ENCODE measurements around the gene TTC7B. TPM values are rescaled to one million over a fixed set of nuclear protein-coding genes. Genes with fewer than 3 reads are reported as not detected.

TTC7B gene
- total and polyA plus RNA-seq, 2 of the 13 experiments (the other 11 are each of a cell fraction or from before 2014, with no cell fraction given): 1.3 to 3.2 TPM

DNA sequence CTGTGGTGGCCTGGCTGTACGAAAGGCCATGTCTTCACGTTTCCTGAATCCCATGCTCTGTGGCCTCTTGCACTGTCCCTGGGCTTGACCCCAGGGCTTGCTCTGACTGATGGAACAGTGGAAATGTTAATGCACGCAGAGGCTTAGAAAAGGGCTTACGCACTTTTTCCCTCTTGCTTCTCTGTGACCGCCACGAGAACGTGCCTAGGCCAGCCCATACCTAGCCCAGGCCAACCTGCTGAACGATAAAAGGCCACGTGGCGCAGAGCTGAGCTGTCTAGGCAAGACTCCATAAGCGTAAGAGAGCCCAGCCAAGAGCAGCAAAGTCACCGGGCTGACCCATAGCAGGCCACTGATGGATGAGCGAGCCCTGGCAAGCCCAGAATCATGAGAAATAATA, 18.3 kb downstream of the TTC7B start:
- no peak for ATAC-seq
- CTCF ChIA-PET (ENCODE audit: low intra/inter-chr PET ratio, low total read pairs): no interaction called here
- BruUV-seq (replicated peaks): no TSS peak

More for the DNA sequence above, 18.3 kb downstream of the TTC7B start:
- intact Hi-C loops (cut with micrococcal nuclease; ENCODE audit: unreplicated experiment): no loop called here
- no peak for TF ChIP-seq SMARCC2 (IDR thresholded peaks at IDR 0.05)
- no peak for TF ChIP-seq ZNF777 (CRISPR knock-in tag; IDR thresholded peaks at IDR 0.05)
- TF ChIP-seq, protein P1, sequence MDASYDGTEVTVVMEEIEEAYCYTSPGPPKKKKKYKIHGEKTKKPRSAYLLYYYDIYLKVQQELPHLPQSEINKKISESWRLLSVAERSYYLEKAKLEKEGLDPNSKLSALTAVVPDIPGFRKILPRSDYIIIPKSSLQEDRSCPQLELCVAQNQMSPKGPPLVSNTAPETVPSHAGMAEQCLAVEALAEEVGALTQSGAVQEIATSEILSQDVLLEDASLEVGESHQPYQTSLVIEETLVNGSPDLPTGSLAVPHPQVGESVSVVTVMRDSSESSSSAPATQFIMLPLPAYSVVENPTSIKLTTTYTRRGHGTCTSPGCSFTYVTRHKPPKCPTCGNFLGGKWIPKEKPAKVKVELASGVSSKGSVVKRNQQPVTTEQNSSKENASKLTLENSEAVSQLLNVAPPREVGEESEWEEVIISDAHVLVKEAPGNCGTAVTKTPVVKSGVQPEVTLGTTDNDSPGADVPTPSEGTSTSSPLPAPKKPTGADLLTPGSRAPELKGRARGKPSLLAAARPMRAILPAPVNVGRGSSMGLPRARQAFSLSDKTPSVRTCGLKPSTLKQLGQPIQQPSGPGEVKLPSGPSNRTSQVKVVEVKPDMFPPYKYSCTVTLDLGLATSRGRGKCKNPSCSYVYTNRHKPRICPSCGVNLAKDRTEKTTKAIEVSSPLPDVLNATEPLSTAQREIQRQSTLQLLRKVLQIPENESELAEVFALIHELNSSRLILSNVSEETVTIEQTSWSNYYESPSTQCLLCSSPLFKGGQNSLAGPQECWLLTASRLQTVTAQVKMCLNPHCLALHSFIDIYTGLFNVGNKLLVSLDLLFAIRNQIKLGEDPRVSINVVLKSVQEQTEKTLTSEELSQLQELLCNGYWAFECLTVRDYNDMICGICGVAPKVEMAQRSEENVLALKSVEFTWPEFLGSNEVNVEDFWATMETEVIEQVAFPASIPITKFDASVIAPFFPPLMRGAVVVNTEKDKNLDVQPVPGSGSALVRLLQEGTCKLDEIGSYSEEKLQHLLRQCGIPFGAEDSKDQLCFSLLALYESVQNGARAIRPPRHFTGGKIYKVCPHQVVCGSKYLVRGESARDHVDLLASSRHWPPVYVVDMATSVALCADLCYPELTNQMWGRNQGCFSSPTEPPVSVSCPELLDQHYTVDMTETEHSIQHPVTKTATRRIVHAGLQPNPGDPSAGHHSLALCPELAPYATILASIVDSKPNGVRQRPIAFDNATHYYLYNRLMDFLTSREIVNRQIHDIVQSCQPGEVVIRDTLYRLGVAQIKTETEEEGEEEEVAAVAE (CRISPR knock-in tag; IDR thresholded peaks at IDR 0.05; ENCODE audit: borderline replicate concordance): no peak
- TF ChIP-seq, protein P2, sequence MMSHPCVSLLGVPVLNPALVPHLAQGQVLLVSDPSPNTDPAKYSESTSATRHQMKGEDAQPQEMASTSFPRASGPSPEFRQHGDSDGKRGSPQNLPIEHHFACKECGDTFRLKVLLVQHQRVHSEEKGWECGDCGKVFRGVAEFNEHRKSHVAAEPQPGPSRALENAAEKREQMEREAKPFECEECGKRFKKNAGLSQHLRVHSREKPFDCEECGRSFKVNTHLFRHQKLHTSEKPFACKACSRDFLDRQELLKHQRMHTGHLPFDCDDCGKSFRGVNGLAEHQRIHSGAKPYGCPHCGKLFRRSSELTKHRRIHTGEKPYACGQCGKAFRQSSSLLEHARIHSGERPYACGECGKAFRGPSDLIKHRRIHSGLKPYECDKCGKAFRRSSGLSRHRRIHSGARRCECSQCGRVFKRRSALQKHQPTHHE (CRISPR knock-in tag; IDR thresholded peaks at IDR 0.05; ENCODE audit: borderline replicate concordance): no peak
- no peak for TF ChIP-seq NR2F2 (IDR thresholded peaks at IDR 0.05; ENCODE audit: borderline replicate concordance, low read depth)
- TF ChIP-seq ZNF737 (CRISPR knock-in tag; IDR thresholded peaks at IDR 0.05; ENCODE audit: borderline replicate concordance): no peak
- TF ChIP-seq ZMYM4 (CRISPR knock-in tag; IDR thresholded peaks at IDR 0.05): no peak
- TF ChIP-seq CBX5 (CRISPR knock-in tag; IDR thresholded peaks at IDR 0.05; ENCODE audit: borderline replicate concordance): no peak
- no peak for TF ChIP-seq ZNF672 (CRISPR knock-in tag; IDR thresholded peaks at IDR 0.05)
- TF ChIP-seq NCOA2 (CRISPR knock-in tag; IDR thresholded peaks at IDR 0.05): no peak
- no peak for TF ChIP-seq ZFP41 (CRISPR knock-in tag; IDR thresholded peaks at IDR 0.05; ENCODE audit: borderline replicate concordance)
- TF ChIP-seq ATF7 (IDR thresholded peaks at IDR 0.05): no peak
- no peak for TF ChIP-seq ATF7 (CRISPR knock-in tag; IDR thresholded peaks at IDR 0.05)
- TF ChIP-seq XRCC5 (optimal IDR thresholded peaks at IDR 0.05; ENCODE audit: low read length): no peak
- no peak for TF ChIP-seq HNF4A (CRISPR knock-in tag; IDR thresholded peaks at IDR 0.05)
- TF ChIP-seq SSRP1 (CRISPR knock-in tag; IDR thresholded peaks at IDR 0.05): no peak
- no peak for TF ChIP-seq ATF7-NPFF (CRISPR knock-in tag; IDR thresholded peaks at IDR 0.05; ENCODE audit: low read depth)
- TF ChIP-seq ZSCAN31 (CRISPR knock-in tag; IDR thresholded peaks at IDR 0.05; ENCODE audit: low read depth): no peak
- H3K36me3 ChIP-seq (replicated peaks in 1 of 2; ENCODE audit: control insufficient read depth in 1 of 2, insufficient read depth in 2 of 2, low read length in 2 of 2): no peaks in the 10 kb centered on the region
- no peaks in the 10 kb centered on the region for H3K4me1 ChIP-seq (ENCODE audit: insufficient read depth, low read length)
- H2AFZ ChIP-seq (ENCODE audit: low read length): no peak overlapping the region
- DNase-seq (ENCODE audit: low spot score): no peak
- no peak overlapping the region for H3K4me2 ChIP-seq (ENCODE audit: low read depth, low read length)
- in situ Hi-C loops (cut with HindIII; ENCODE audit: extremely low pct_ligation_motif_present, low pct_unique_long_range_greater_than_20kb): no loop called here
- no peaks in the 10 kb centered on the region for H4K20me1 ChIP-seq (ENCODE audit: insufficient read depth, low read length)
- no peak overlapping the region for H3K4me3 ChIP-seq (replicated peaks in 1 of 3; ENCODE audit: insufficient read depth in 1 of 3, low read depth in 2 of 3, low read length in 3 of 3)
- no peaks in the 10 kb centered on the region for H3K9me3 ChIP-seq (ENCODE audit: low read length)
- no peak overlapping the region for H3K9ac ChIP-seq (ENCODE audit: insufficient read depth, low read depth, low read length)
- H3K27me3 ChIP-seq (ENCODE audit: control insufficient read depth in 1 of 2, insufficient read depth in 2 of 2, low read length in 2 of 2): no peaks in the 10 kb centered on the region; a peak in 1 of 5 replicates
- H3K79me2 ChIP-seq (ENCODE audit: insufficient read depth, low read length): no peaks in the 10 kb centered on the region
- H3K27ac ChIP-seq (ENCODE audit: extremely low read length, insufficient read depth, low read length): no peak overlapping the region
- POLR2A ChIA-PET: no interaction called here
- no peak for FAIRE-seq
- 74% methylated on average over 10 of the region's 13 CpGs for WGBS (ENCODE audit: low lambda C conversion rate)
